UCSD-AML1 (cell line): ENCODE measurements around the gene ELOB.

Source experiments
- DNase-seq: peaks from one replicate; lab custom pipeline; 2025; ENCODE audit not compliant: unreplicated experiment; lab: John Stamatoyannopoulos, UW

Gene ELOB

GRCh38 chr16:2777231-2777902, at the start of gene ELOB:
ELOB (minus strand) TSS chr16:2777280; CDS start chr16:2777239, 41 bp downstream.
- peak; percentile 90 for DNase-seq

- no peak for DNase-seq
Measured at GRCh38 chr16:2825906-2826305, 48.8 kb upstream of the ELOB start.

GRCh38 chr16:2825049-2825742, 48.1 kb upstream of the ELOB start:
- DNase-seq = no peak

- no peak for DNase-seq
Measured at GRCh38 chr16:2824626-2825025, 47.5 kb upstream of the ELOB start.

- no peak for DNase-seq
Measured at GRCh38 chr16:2822496-2822895, 45.4 kb upstream of the ELOB start.

GRCh38 chr16:2822158-2822495, 45.0 kb upstream of the ELOB start:
- DNase-seq = no peak

- DNase-seq = no peak
Measured at GRCh38 chr16:2821487-2822157, 44.5 kb upstream of the ELOB start.

- DNase-seq = no peak
Measured at GRCh38 chr16:2820836-2821486, 43.9 kb upstream of the ELOB start.

- no peak for DNase-seq
Measured at GRCh38 chr16:2819939-2820835, 43.1 kb upstream of the ELOB start.

- no peak for DNase-seq
Measured at GRCh38 chr16:2819179-2819938, 42.3 kb upstream of the ELOB start.

GRCh38 chr16:2818272-2818876, 41.3 kb upstream of the ELOB start:
- no peak for DNase-seq

GRCh38 chr16:2817340-2818271, 40.5 kb upstream of the ELOB start:
- DNase-seq = peak; percentile 53

- peak; percentile 74 for DNase-seq
Measured at GRCh38 chr16:2816751-2817339, 39.8 kb upstream of the ELOB start, which contains the start of gene PRSS21. PRSS21 (plus strand) TSS chr16:2817237; CDS start chr16:2817269, 32 bp downstream.

- DNase-seq = no peak
Measured at GRCh38 chr16:2815299-2815771, 38.3 kb upstream of the ELOB start.

- DNase-seq = no peak
Measured at GRCh38 chr16:2814551-2815298, 37.6 kb upstream of the ELOB start.

- no peak for DNase-seq
Measured at GRCh38 chr16:2813771-2814221, 36.7 kb upstream of the ELOB start.
